Measurements from ENCODE around the gene ICAM3. TPM values are rescaled to one million over a fixed set of nuclear protein-coding genes. Genes with fewer than 3 reads are reported as not detected.

The ICAM3 gene
- total and polyA plus RNA-seq, 10 of the 15 experiments (the other 5 are each of a cell fraction or from before 2014, with no cell fraction given) = 5.5 to 152 (median 90.7) TPM

GRCh38 chr19:10290357-10290875 is 49.0 kb downstream of the ICAM3 start (continued):
- TF ChIP-seq, protein P1, sequence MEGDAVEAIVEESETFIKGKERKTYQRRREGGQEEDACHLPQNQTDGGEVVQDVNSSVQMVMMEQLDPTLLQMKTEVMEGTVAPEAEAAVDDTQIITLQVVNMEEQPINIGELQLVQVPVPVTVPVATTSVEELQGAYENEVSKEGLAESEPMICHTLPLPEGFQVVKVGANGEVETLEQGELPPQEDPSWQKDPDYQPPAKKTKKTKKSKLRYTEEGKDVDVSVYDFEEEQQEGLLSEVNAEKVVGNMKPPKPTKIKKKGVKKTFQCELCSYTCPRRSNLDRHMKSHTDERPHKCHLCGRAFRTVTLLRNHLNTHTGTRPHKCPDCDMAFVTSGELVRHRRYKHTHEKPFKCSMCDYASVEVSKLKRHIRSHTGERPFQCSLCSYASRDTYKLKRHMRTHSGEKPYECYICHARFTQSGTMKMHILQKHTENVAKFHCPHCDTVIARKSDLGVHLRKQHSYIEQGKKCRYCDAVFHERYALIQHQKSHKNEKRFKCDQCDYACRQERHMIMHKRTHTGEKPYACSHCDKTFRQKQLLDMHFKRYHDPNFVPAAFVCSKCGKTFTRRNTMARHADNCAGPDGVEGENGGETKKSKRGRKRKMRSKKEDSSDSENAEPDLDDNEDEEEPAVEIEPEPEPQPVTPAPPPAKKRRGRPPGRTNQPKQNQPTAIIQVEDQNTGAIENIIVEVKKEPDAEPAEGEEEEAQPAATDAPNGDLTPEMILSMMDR (IDR thresholded peaks at IDR 0.05 in 2 of 3, conservative IDR thresholded peaks at IDR 0.05 in 1 of 3; ENCODE audit: control insufficient read depth in 2 of 3, extremely low read depth in 1 of 3, insufficient read depth in 1 of 3, low read depth in 3 of 3, low read length in 3 of 3) = no peak
- TF ChIP-seq ZSCAN29 (IDR thresholded peaks at IDR 0.05) = no peak
- no peak for TF ChIP-seq RELA (IDR thresholded peaks at IDR 0.05; ENCODE audit: borderline replicate concordance, partially characterized antibody)

GRCh38 chr19:10289836-10290356 is 49.5 kb downstream of the ICAM3 start, which contains the start of gene ICAM5:
ICAM5 (plus strand) TSS chr19:10289952; CDS start chr19:10290044, 92 bp downstream.
- peaks cover 65% of the 10 kb centered on the region for H3K4me1 ChIP-seq (ENCODE audit: control insufficient read depth, insufficient read depth, low read length)
- in situ Hi-C loops (cut with MboI) = no loop called here

More at GRCh38 chr19:10289836-10290356, 49.5 kb downstream of the ICAM3 start, which contains the start of gene ICAM5:
- Histone ChIP-seq H3K36me3 (ENCODE audit: control insufficient read depth in 2 of 2, insufficient read depth in 2 of 2, low read length in 1 of 2) (peaks cover 9 to 13% of the 10 kb centered on the region in 2 experiments; a peak in 3 of 4 replicates), H3K27ac (ENCODE audit: control insufficient read depth, insufficient read depth) (peak within 1 kb of the TSS; percentile 24; the same call in 1 of the 2 replicates), H3K79me2 (ENCODE audit: control insufficient read depth, insufficient read depth, low read length) (no peaks in the 10 kb centered on the region), H4K20me1 (ENCODE audit: control insufficient read depth, insufficient read depth) (peaks cover 9% of the 10 kb centered on the region; the same call in 1 of the 2 replicates), H3K9ac (ENCODE audit: control insufficient read depth, insufficient read depth, low read length) (peak within 1 kb of the TSS; percentile 49; the same call in 1 of the 2 replicates), H3K27me3 (replicated peaks in 1 of 2; ENCODE audit: control insufficient read depth in 2 of 2, insufficient read depth in 2 of 2, low read length in 1 of 2) (peaks cover 3 to 16% of the 10 kb centered on the region in 2 experiments), H3K9me3 (replicated peaks; ENCODE audit: control insufficient read depth, insufficient read depth, low read length) (no peaks in the 10 kb centered on the region; the same call in 2 of the 3 replicates), H3K4me2 (ENCODE audit: control insufficient read depth, insufficient read depth) (peak within 1 kb of the TSS; percentile 98), H3K4me3 (peak within 1 kb of the TSS; percentile 77), H2AFZ (ENCODE audit: control insufficient read depth, low read depth, low read length) (peak within 1 kb of the TSS; percentile 94)
- peak; percentile 5; the same call in 2 of the 3 replicates for ATAC-seq
- FAIRE-seq = no peak
- no peak for DNase-seq (ENCODE audit: low read depth, low spot score)
- ChIA-PET SMC1A (ENCODE audit: uncharacterized antibody, unreplicated experiment) (interaction anchor here (0.6 to 2.2 kb wide), 16 partner anchors 9 to 99 kb away, joined by 3 to 27 read pairs (median 4); partner anchors contain the start of genes ICAM1 and TYK2), POLR2A (interaction anchor here (0.5 to 5.5 kb wide), 19 partner anchors 9 to 369 kb away, joined by 3 to 69 read pairs (median 6); partner anchors contain the start of genes CDC37, CDKN2D, FDX2 and ICAM1), RAD21 (ENCODE audit: unreplicated experiment) (interaction anchor here (0.7 to 5.4 kb wide), 17 partner anchors 9 to 193 kb away, joined by 3 to 119 read pairs (median 4); partner anchors contain the start of genes ICAM1, MRPL4, RAVER1 and TYK2), CTCF (interaction anchor here (0.6 to 5.9 kb wide), 15 partner anchors 9 to 279 kb away, joined by 3 to 72 read pairs (median 4); partner anchors contain the start of gene ICAM1)
- TF ChIP-seq HDGF (IDR thresholded peaks at IDR 0.05) (no peak), EGR1 (IDR thresholded peaks at IDR 0.05; ENCODE audit: borderline replicate concordance in 1 of 2, low read depth in 2 of 2, low read length in 2 of 2) (0 out of 3 replicates have a peak, but pooled peaks of 1 of the 2 experiments have one; percentile 5), SMAD5 (IDR thresholded peaks at IDR 0.05; ENCODE audit: low read depth) (no peak), IKZF2 (IDR thresholded peaks at IDR 0.05) (no peak), GABPA (IDR thresholded peaks at IDR 0.05; ENCODE audit: low read depth) (no peak), GATAD2B (conservative IDR thresholded peaks at IDR 0.05; ENCODE audit: low read depth) (0 out of 2 replicates have a peak, but pooled peaks have one; percentile 32), ZBED1 (IDR thresholded peaks at IDR 0.05; ENCODE audit: borderline replicate concordance) (no peak), RBBP5 (conservative IDR thresholded peaks at IDR 0.05) (no peak), BRCA1 (IDR thresholded peaks at IDR 0.05; ENCODE audit: low read depth, low read length) (no peak), RAD21 (IDR thresholded peaks at IDR 0.05; ENCODE audit: insufficient read depth, low read depth, low read length) (no peak)
- TF ChIP-seq, protein P2, sequence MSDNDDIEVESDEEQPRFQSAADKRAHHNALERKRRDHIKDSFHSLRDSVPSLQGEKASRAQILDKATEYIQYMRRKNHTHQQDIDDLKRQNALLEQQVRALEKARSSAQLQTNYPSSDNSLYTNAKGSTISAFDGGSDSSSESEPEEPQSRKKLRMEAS (IDR thresholded peaks at IDR 0.05; ENCODE audit: low read depth, low read length) = no peak
- under 1% methylated on average over 27 of the region's 45 CpGs for WGBS (ENCODE audit: insufficient coverage, insufficient replicate concordance, low lambda C conversion rate, missing lambda C conversion rate)
- no TSS peak for BruUV-seq (replicated peaks)
- intact Hi-C loops (cut with micrococcal nuclease; ENCODE audit: unreplicated experiment) = no loop called here
